SIG-M5 treated with dmso at 0.1 percent for 504 hours (cell line): Measurements from ENCODE around the gene CALML6.

Source experiments
- DNase-seq: peaks from one replicate; lab custom pipeline; 2025; ENCODE audit not compliant: unreplicated experiment; lab: John Stamatoyannopoulos, UW

Gene CALML6

DNA sequence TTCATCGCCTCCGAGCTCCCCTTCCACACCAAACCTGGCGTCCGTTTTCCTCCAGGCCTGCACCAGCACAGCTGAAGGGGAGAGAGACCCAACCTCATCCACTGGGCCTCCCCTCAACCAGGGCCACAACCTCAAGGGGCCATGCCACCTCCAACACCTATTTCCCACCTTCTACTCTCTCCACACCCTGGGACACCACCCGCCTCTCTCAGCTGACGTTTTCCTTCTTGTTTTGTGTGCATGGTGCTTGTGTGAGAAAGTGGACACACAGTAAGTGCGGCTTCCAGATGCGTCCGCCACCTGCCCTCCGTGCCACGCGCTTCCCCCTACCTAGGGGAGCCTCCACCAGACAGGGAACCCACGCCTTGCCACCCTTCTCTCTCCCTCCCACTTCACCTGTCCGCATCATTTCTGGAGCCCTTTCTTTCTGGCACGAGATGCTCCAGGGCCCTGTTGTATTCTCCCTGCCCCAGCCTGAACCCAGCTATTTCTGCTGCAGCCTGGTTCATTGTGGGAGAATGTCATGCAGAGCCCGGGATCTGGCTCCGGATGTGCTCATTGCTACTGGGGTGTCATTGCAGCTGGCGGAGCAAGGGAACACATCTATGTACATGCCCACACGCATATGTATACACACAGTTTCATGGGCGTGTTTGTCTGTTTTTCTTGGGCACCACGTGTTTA is 22.8 kb upstream of the CALML6 start:
- DNase-seq, result no peak

DNA sequence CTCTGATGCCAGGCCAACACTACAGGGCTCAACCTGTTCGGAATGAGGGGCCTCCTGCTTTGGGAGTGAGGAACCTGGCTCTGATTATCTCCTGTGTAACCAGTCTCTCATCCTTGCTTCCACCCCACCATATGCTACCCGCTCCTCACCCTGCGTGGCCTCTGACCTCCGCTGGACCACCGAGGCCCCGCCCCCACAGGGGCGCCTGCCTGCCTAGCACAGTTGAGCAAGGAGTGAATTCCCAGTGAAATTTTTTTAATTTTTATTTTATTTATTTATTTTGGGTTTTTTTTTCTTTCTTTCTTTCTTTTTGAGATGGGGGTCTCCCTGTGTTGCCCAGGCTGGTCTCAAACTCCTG is 22.3 kb upstream of the CALML6 start:
- DNase-seq, result no peak

DNA sequence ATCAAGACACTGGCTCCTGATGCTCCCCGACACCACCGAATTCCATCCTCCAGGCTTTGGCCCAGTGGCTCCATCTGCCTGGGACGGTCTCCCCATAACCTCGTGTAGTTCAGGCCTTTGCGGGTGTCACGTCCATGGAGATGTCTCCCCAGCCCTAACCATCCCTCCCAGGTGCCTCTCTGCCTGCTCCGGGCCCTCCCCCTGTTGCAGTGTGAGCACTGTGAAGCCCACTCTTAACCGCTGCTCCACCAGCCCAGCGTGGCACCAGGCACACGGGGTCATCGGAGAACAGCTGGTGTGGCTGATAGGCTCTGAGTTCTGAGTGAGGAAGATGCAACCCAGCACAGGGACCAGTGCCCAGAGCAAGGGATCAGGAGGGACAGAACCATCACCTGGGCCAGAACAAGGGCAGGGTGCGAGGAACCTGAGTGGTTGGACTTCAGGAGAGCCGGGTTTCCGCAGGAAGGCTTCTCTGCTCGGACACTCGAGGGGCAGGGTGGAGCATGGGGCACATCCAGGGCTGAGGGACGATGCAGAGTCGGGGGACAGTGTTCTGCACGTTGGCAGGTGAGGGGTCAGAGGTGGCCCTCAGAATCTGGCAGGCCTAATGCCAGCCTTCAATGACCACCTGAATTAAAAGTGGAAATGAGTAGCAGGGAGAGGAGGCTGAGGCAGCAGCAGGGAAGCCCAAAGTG is 21.6 kb upstream of the CALML6 start:
- DNase-seq, result no peak

DNA sequence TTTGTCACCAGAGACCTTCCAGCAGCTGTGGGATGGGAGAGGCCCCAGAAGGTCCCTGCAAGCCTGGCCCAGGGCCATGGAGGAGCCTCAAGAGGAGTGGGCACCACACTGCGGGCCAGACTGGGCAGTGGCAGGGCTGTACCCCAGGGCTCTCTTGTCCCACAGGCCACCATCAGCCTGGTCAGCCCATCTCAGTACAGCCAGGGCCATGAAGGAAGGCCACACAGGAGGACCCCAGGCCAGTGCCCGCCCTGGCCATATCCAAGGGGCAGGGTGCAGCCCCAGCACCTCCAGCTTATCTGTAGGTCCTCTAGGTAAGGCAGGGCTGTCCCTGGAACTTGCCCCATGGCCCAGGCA is 21.1 kb upstream of the CALML6 start:
- no peak for DNase-seq

DNA sequence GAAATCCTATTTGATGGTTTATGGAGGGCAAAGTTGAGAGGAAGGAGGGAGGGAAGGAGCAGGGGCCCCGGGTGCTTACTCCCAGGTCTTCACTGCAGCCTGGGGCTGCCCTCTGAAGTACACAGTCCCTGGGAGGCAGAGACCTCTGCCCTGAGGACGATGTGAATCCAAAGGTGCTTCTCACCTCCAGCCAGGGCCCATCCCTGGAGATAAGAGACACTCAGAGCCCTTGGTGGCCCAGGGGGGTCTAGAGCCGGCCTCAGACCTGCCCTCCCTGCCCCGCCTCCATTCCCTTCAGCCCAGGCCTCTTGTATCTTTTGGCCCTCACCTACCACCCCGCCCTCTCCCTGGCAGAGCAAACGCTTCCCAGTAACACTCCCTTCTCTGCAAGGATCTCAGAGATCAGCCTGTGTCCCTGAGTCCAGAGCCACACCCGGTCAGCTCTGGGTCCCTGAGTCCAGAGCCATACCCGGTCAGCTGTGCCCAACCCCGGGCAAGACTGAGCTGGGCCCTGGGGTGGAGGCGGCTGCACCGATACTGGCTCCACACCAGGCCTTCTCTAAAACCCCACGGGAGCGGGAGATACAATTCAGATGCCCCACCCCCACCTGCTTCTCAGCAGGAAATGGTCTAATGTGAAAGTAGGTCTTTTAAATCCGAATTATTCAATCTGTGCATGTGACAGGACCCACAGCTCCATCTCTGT is 20.6 kb upstream of the CALML6 start:
- no peak for DNase-seq

DNA sequence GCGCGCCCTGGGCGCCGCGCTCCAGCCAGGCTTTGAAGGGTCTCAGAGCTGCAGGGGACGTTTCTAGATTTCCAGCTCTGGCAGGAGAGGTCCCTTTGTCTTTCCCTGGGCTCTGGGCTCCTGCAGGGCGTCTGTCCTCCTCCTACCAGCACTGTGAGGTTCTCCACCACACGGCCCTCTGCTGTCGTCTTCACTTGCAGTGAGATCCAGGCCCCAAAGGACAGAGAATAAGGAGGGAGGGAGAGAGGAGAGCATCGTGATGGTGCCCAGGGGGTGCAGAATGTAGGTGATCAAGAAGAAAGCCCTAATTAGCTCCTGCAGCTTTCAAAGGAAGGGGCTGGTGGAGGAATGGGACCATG is 20.0 kb upstream of the CALML6 start:
- DNase-seq, result no peak

DNA sequence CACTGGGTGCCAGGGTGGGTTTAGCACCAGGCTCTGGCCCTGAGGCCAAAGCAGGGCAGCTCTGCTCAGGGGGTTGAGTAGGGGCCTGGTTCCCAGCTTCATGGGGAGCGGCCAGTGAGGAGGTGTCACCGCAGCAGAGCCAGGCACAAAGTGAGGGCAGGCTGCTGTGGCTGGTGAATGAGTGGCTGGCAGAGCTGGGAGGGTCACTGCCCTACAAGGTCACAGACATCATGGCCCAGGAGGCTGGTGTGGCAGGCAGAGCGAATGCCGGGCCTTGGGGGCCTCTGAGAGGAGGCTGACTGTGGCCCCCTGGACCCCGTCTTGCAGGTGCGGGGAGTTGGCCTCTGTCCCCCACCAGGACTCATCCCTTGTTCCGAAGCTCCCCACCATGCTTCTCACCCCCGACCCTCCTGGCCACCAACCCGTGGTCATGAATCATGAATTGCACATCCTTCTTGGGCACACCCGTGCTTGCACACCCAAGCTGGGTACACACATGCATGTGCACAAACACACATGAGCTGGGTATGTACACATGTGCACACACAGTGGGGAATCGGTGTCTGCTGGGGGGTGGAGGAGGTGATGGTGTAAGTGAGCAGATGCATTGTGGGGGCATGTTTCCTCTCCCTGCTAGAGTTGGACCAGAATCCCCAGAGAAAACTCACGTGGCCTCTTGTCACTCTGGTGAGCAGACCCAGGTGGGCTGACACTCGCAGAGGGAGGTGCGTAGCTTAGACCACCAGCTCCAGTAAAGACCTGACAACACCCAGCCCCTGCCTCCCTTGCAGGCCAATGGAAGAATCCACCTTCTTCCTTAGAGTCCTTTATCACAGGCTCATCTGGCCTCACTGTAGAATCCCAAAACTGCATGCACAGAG is 19.4 kb upstream of the CALML6 start:
- DNase-seq, result no peak

DNA sequence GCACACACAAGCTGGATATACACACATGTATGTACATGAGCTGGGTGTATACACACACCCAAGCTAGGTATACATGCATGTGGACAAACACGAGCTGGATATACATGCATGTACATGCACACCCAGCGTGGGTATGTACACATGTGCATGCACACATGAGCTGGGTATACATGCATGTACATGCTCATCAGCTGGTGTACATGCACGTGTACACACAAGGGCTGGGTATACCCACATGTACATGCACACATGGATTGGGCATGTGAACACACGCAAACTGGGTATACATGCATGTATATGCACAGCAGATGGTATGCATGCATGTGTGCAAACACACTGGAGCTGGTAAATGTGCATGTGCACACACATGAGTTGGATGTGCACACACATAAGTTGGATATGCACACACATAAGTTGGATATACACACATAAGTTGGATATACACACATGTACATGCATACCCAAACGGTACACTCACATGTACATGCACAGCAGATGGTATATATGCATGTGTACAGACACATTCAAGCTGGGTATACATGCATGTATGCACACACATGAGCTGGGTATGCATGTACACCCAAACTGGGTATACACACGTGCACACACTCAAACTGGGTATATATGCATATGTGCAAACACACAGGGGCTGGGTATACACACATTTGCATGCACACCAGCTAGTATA is 16.7 kb upstream of the CALML6 start:
- no peak for DNase-seq

DNA sequence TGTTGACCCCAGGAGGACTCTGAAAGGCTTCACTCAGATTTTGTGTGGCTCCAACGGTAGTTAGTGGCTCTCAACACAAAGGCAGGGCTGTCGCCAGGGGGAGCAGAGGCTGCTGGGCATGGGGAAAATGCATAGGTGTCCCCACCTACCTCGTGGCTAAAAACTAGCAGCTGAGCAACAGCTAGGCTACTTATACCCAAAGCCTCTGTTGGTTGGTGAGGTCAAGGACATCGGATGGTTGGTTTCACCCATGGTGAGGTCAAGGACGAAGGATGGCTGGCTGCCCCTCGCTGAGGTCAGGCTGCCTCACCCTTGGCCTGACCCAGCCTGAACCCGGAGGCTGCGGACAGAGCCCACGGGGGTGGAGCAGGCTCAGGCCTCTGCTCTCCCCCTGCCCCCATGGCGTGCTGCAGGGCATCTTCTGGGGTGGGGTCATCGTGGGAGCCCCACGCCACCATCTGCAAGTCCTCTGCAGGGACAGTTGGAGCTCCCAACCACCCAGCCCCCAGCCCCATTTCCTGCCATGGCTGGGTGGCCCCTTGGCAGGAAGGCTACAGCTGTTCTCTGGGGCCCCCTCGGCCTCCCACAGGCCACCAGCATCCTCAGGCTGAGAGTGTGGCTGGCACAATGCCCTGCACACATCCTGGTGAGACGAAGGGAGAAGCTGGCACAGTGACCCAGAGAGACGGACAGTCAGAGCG is 15.6 kb upstream of the CALML6 start:
- DNase-seq, result no peak

DNA sequence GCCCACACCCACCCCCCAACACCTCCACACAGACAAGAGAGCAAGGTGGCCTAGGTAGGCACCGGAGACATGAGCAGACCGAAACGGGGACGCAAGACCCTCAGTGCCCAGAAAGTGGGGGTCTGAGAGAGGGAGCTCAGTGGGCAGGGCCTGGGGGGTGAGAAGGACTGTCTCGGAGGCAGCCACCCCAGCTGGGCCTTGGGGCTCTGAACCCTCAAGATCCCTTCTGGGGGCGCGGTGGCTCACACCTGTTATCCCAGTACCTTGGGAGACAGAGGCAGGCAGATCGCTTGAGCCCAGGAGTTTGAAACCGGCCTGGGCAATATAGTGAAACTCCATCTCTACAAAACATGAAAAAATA is 15.1 kb upstream of the CALML6 start:
- no peak for DNase-seq

DNA sequence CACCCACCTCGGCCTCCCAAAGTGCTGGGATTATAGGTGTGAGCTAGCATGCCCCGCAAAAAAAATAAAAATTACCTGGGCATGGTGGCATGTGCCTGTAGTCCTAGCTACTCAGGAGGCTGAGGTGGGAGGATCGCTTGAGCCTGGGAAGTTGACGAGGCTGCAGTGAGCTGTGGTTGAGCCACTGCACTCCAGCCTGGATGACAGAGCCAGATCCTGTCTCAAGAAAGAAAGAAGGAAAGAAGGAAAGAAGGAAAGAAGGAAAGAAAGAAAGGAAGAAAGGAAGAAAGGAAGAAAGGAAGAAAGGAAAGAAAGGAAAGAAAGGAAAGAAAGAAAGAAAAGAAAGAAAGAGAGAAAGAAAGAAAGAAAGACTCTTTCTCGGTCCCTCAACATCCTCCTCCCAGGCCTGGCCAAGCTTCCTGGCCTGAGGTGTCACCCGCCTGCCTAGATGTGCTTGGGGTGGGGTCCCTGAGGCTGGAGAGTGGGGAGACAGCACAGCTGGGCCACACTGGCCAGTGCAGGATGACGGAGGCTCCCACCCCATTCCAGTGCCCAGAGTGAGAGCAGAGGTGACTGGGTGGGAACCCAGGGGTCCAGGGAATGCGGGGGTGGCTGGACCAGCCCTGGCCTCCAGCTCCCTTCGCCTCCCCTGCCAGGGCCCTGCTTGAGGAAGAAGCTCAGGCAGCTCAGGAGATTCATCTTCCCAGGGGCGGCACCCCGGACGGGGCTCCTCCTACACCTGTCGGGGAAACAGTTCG is 14.0 kb upstream of the CALML6 start:
- DNase-seq, result no peak

DNA sequence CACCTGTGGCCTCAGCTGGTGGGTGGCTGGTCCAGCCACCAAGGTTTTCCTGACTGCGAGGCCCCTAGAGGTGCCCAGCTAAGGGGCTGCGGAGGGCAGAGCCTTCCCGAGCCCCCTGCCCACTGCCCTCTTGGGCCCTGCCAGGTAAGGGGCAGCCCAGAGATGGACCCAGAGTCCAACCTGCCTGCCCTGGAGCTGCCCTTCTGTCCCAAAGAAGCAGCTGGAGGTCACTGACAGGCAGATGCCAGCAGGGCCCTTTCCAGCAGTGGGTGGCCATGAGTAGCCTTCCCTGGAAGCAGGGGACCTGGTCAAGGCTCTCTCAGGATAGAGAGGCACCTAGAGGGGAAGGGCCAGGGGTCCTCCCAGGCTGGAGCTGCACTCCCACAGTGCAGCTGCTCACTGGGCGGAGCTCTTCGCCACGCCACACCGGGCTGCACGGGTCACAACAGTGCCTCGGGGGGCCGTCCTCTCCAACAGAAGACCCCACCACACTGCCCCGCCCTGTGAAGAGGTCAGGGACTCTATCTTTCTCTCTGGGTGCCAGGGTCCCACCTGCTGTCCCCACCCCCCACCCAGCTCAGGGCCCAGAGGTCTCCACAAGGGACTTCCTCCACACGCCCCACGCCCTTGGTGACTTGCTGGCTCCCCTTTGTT is 13.3 kb upstream of the CALML6 start:
- DNase-seq, result no peak

DNA sequence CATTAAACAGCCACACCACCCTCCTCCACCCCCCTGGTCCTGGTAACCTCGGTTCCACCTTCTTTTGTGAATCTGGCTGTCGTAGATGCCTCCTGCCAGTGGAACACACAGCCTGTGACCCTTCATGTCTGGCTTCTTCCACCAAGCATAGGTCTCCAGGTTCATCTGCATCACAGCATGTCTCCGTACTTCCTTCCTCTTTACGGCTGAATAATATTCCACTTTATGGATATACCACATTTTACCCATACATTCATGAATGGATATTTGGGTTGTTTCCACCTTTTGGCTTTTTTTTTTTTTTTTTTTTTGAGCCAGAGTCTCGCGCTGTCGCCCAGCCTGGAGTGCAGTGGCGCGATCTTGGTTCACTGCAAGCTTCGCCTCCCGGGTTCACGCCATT is 11.8 kb upstream of the CALML6 start:
- DNase-seq, result no peak

DNA sequence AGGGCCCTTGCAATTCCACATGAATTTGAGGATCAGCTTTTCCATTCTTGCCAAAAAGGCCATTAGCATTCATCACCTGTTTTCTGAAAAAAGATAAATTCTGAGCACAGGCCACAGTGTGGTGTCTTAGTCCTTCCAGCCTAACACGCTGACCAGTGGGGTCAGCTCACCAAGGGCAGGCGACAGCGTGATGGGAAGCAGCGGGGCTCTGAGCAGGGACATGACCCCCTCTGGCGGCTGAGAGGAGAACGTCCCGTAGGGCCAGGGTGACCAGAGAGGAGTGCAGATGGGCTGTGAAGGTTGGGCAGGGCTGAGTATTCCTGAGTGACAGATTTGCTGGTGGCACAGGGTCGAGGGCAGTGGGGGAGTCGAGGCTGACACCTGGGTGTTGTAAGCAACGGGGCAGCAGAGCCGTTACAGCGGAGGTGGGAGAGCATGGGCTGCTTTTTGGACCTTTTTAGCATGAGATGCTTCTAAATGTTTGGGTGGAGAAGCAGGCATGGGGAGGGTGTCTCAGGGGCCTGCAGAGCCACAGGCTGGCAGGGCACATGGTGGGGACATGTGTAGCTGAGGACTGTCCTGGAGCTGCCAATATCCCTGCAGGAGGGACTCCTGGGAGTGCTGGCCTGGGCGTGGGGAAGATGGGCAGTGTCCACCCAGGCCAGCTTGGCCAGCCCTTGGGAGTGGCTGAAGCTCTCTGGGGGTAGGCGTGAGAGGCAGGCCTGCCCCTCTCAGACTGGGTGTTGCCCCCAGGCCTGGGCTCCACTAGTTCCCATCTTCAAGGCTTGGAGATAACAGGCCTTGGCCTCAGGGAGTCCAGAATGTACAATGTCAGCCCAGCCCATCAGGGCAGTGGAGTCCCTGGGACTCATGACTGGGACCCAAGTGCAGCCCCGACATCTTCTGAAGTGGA is 8.6 kb upstream of the CALML6 start:
- DNase-seq, result peak; percentile 67

DNA sequence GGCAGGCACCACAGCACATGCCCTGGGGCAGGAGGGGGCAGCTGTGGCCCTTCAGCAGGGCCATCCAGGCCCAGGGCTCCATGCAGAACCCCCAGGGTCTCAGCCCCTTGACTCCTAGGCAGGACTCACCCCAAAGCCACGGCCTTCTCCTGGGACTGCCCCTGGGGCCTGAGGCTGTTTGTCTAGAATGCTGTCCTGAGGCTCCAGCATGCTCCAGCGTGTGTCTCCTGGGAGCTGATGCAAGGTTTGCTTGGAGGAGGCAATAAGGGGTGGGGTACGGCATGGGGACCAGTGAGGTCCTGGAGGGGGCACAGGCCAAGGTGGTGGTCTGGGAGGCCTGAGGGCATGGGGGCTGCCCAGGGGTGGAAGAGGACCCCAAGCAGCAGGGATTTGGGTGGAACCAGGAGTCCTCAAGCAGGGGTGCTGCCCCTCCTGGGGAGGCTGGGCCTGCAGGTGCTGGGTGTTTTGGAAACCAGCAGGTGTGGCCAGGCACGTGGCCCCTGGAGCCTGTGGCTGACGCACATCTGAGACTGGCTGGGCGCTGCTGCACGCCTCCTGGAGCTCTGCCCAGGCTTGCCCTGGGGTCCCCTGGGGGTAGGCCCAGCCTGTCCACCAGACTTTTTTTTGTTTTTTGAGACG is 7.8 kb upstream of the CALML6 start:
- no peak for DNase-seq

DNA sequence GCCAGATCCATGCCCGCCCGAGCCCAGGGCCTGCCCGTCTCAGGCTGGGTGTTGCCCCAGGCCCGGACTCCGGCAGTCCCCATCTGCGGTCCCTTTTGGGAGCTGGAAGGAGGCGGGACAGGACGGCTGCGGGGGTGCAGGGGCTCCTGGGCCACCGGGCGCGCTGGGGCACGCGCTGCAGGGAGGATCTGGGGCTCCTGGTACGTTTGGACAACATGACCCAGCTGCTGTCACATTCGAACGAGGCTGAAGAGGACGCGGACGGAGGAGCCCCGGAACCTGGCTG is 6.6 kb upstream of the CALML6 start:
- DNase-seq, result no peak

DNA sequence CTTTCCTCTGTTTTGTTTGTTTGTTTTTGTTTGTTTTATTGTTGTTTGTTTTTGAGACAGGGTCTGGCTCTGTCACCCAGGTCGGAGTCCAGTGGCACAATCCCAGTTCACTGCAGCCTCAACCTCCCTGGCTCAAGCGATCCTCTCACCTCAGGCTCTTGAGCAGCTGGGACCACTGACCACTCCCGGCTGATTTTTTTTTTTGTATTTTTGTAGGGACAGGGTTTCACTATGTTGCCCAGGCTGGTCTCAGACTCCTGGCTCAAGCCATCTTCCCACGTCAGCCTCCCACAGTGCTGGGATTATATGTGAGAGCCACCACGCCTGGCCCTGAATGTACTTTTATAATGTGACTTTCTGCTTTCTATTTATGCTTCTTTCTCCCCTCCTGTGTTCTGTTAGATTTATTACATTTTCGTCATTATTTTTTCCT is 5.0 kb upstream of the CALML6 start:
- DNase-seq, result no peak
